NCI-H226 (cell line): ENCODE data around the gene LGALS4.
"Not testable (repeated sequence)": the region's sequence is repeated elsewhere in the genome, so short reads cannot be mapped to it uniquely, and the experiment has no call there.

ENCODE experiments used
- DNase-seq: peaks from one replicate; pipeline ENCODE4 v3.0.0-alpha.2; 2015

The LGALS4 gene

DNA sequence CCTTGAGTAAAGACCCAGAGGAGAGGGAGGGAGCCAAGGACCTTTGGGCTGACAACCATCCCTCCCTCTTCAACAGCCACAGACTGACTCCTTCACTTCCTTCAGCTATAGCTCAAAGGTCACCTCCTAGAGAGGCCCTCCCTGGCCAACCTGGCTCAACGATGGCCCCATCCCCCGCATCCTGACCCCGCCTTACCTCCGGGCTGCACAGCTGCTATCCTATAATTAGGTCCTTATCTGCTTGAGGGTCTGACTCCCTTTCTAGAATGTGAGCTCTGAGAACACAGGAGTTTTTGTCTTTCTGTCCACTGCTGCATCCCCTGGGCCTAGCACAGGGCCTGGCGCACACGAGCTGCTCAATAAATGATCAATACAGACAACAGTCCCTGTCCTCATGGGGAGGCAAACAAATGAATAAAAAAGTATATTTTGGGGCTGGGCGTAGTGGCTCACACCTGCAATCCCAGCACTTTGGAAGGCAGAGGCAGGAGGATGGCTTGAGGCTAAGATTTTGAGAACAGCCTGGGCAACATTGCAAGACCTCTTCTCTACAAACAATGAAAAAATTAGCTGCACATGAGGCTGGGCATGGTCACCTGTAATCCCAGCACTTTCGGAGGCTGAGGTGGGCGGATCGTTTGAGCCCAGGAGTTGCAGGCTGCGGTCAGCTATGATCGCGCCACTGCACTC lies 6.6 kb upstream of the LGALS4 start:
- no peak for DNase-seq

- no peak for DNase-seq
These were observed 4.3 kb upstream of the LGALS4 start for GRCh38 chr19:38817081-38817480.

- no peak for DNase-seq
These were observed 3.5 kb upstream of the LGALS4 start for GRCh38 chr19:38816131-38816750.

DNA sequence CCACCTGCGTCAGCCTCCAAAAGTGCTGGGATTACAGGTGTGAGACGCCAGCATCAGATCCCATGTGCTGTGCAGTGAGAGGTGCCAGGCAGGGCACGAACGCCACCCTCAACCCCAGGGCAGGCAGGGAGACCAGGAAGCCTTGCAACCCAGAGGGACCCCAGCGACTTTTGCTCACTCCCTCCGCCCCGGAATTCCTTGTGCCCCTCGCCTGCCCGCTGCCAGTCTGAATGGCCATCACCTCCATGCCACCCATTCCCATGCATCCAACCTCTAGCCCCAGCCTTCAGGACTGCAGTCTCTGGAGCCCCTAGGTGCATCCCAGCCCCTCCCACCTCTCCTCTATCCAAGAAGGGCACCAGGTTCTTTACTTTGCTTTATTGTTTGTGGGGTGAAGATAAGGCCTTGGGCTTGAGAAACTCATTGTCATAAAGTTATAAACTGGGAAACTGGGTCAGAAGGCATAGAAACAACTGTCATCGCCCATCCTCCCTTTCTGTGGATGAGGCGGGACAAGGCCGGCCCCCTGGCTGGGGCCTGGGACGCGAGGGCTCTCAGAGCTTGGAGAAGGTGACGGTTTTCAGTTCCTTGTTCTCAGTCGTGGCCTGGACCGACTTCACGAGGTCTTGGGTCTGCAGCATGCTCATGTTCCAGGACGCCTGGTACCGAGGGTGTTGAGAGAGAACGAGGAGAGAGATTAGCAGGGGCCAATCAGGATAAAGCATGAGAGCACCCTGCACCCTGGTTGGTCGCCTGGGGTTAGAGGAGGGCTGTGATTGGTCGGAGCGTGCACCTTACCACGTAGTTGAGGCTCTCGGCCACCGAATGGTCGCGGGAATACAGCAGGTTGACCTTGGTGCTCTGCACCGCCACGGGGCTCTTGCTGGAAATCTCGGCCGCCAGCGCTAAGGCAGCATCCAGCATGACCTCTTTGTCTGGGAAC lies 2.6 kb upstream of the LGALS4 start:
- DNase-seq = no peak

- not testable (repeated sequence) for DNase-seq
These were observed 1.2 kb upstream of the LGALS4 start for GRCh38 chr19:38813932-38814331.

DNA sequence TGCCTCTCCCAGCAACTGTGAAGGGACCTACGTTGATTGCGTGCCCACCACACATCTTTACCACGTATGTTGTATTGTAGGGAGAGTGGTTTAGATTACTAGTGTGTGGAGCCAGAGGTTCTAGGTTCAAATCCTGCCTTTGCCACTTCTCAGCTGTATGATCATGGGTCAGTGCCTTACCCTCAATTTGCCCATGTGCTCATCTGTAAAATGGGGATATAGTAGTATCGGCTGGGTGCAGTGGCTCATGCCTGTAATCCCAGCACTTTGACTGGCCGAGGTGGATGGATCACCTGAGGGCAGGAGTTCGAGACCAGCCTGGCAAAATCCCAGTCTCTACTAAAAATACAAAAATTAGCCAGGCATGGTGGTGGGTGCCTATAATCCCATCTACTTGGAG lies 578 bp upstream of the LGALS4 start:
- DNase-seq = no peak

DNA sequence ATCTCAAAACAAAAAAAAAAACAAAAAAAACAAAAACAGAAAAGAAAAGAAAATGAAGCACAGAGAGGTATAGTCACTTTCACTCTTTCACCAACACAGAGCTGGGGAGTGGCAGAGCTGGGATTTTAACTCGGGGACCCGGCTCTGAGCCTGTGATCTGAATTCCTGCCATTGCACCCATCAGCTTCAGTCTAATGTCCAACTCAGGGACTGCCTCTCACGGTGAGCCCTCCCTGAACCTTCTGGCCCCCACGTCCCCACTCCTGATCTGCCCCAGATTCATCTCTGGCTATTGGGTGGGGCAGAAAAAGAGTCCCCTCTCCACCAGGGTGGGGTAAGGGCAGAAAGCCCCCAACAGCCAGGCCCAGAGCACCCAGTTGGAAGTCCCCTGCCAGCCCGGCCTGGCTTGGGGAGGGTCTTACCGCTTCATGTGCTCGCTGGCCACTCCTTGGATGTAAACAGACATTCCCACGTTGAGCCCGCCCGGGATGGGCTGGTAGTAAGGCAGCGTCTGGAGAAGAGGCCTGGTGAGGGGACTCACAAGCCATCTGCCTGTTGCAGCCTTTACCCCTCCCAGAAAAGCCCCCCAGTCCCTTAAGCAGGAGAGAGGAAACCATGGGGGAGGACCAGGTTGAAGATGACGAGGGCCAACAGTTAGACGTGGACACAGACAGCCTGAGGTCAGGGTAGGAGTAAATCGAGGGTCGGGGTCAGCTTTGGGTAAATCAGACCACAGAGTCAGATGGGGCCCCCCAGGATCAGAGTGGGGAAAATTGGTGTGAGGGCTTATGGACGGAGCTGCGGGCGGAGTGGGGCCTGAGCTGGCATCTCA lies 520 bp downstream of the LGALS4 start:
- no peak for DNase-seq

DNA sequence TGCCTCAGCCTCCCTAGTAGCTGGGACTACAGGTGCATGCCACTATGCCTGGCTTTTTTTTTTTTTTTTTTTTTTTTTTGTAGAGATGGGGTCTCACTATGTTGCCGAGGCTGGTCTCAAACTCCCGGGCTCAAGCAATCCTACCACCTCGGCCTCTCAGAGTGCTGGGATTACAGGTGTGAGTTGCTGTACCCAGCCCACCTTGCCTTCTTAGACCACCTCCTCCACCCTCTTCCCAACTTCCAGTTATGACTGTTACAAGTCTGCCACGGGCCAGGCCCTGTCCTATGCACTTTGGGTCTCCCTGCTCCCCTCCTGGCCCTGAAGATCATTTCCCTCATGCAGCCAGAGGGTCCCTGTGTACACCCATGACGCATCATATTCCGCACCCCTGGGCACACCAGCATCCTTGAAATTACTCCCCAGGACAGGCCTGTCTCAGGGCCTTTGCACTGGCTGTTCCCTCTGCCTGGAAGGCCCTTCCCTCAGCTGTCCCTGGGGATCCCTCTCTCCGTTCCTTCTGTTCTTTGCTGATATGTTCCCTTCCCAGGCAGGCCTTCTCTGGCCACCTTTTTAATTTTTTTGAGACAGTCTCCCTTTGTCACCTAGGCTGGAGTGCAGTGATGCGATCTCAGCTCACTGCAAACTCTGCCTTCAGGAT lies 3.0 kb downstream of the LGALS4 start:
- no peak for DNase-seq

GRCh38 chr19:38808741-38809140 lies 4.0 kb downstream of the LGALS4 start:
- no peak for DNase-seq

- not testable (repeated sequence) for DNase-seq
These were observed 5.2 kb downstream of the LGALS4 start for GRCh38 chr19:38807374-38808098.

DNA sequence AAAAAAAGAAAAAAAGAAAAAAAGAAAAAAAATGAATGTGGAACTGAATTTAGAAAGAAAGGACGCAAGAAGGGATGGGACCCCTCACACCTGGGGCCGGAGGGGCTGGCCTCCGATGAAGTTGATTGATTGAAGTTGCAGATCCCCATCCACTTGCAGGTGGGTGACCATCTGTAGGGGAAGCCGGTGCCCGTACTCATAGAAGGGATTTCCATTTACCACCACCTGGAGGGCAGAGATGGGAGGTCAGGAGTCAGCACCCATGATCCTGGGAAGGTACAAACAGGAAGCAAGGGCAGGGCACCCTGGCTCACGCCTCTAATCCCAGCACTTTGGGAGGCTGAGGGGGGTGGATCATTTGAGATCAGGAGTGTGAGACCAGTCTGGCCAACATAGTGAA lies 6.4 kb downstream of the LGALS4 start:
- no peak for DNase-seq

GRCh38 chr19:38805180-38805579 lies 7.6 kb downstream of the LGALS4 start:
- no peak for DNase-seq

DNA sequence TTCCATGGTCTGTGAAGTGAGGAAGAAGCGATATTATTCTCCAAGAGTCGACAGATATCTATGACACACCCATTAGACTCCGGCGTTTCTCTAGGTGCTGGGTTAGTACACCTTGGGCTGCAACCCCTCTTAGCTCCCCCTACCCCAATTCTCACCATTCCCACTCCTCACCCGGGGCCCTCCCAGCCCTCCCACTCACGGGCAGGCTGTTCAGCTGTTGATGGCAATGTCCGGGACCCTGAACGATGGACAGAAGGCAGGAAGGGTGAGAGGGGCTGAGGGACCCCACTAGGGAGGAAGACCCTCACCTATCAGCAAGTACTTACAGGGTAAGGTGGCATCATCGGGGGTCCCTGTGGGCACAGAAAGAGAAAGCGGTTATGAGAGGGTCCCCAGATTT lies 9.2 kb downstream of the LGALS4 start:
- no peak for DNase-seq

DNA sequence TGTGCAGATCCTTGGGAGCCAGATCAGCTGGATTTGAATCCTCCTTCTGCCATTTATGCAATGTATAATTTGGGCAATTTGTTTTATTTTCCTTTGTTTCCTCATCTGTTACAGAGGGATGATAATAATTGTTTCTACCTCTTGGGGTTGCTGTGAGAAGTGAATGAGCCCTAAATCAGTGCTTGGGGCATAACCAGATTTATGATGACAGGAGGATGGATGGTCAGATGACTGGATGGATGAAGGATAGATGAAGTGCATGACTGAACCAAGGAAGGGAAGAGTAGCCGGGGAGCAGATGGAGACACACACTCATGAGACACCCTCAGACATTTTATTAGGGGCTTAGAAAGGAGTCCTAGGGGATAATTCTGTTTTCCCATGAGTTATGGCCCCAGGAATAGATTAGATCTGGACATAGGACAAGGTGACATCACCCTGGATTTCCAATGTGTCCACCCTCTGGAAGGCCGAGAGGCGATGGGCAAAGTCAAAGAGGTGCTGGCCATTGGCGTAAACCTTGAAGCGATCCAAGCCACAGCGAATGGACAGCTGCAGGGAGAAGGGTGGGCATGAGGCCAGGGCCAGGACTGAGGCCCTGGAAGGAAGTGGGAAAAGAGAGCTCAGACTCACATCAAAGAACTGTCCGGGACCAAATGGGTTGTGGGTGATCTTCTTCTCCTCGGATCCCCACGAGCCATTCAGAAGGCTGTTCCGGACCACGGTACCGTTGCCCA lies 11.2 kb downstream of the LGALS4 start:
- DNase-seq = no peak

DNA sequence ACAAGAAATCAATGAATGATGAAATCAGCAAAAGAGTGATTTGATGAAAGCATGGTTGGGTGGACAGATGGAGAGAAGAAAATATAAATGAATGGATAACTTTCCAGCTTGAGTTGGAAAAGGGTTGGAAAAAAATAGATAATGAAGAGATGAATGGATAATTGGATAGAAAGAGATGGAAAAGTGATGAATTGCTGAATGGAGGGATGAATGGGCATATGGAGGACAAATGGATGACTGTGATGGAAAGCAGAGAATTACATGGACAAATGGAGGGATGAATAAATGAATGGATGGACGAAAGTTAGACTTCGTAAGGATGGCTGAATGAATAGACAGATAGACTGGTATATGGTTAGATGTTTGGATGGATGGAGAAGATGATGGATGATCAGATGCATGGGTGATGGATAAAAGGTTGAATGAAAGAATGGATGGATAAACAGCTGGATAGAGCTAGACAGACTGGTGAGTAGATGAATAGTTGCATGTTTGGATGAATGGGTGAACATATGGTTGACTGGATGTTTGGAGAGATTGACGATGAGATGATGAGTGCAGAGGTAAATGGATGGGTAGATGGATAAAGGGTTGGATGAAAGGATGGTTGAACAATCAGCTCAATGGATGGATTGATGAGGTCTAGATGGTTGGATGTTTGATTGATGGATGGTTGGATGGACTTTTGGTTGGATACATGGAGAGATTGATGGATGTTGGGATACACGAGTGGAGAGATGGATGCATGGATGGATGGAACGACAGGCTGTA lies 12.0 kb downstream of the LGALS4 start:
- DNase-seq = no peak

GRCh38 chr19:38799104-38799503 lies 13.6 kb downstream of the LGALS4 start:
- no peak for DNase-seq

DNA sequence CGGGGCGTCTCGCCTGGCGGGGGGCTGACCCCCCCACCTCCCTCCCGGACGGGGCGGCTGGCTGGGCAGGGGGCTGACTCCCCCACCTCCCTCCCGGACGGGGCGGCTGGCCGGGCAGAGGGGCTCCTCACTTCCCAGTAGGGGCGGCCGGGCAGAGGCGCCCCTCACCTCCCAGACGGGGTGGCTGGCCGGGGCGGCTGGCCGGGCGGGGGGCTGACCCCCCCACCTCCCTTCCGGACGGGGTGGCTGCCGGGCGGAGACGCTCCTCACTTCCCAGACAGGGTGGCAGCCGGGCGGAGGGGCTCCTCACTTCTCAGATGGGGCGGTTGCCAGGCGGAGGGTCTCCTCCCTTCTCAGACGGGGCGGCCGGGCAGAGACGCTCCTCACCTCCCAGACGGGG lies 15.0 kb downstream of the LGALS4 start:
- not testable (repeated sequence) for DNase-seq

GRCh38 chr19:38796154-38796553 lies 16.6 kb downstream of the LGALS4 start:
- no peak for DNase-seq

DNA sequence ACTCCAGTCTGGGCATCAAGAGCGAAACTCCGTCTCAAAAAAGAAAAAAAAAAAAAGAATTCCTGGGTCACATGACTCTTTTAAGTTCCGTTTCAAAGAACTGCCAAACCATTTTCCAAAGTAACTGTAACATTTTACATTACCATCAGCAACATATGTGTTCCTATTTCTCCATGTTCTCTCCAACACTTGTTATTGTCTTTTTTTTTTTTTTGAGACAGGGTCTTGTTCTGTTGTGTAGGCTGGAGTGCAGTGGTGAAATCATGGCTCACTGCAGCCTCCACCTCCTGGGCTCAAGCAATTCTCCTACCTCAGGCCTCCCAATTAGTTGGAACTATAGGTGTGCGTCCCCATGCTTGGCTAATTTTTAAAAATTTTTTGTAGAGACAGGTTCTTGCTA lies 17.2 kb downstream of the LGALS4 start:
- DNase-seq = no peak

DNA sequence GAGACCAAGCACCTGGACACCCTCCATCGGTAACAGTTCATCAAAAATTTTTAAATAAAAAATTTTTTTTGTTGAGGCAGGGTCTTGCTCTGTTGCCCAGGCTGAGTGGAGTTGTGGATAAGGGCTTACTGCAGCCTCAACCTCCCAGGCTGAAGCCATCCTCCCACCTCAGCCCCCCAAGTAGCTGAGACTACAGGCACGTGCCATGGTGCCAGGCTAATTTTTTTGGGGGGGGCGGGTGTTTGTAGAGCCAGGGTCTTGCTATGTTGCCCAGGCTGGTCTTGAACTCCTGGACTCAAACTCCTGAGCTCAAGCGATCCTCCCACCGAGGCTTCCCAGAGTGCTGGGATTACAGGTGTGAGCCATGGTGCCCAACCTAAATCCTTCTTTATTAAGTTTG lies 19.1 kb downstream of the LGALS4 start:
- no peak for DNase-seq
